CD4-positive, alpha-beta T cell treated with Interleukin-2 at 100 ng/mL for 4 hours (primary cell): ENCODE measurements around the gene VGF.

Source experiments
- DNase-seq: peaks from one replicate; pipeline ENCODE4 v3.0.0-alpha.2; 2020; ENCODE audit warnings: low spot score

The VGF gene

DNA sequence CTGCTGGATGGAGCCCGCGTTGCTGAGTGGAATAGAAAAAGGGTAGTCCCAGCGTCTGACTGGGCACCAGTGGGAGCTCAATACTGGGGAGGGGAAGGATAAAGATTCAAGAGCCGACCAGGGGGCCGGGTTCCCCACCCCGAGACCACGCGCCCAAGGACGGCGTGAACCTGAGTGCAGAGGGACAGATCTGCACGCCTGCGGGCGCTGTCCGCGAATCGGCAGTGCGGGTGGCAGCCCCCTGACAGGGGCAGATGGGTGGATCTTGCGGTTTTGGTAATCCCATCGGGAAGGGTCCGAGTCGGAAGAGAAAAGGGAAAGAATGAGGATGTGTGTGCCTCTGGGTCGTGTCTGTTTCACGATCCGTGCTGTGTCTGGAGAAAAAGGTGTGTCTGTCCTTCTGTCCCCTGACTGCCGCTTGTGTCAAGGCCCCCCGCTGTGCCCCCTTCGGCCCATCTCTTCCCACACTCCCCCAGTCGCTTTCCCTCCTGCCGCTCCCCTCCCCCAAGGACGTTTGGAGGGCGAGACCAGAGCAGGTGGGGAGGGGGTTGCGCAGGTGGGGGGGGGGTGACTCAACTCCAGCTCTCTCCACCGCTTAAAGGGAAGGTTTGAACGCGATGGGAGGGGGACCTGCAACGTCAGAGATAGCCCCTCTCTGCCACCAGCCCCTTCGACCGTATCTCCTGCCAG lies 734 bp upstream of the VGF start:
- no peak for DNase-seq

GRCh38 chr7:101164071-101164840 lies 1.1 kb downstream of the VGF start:
- no peak for DNase-seq

DNA sequence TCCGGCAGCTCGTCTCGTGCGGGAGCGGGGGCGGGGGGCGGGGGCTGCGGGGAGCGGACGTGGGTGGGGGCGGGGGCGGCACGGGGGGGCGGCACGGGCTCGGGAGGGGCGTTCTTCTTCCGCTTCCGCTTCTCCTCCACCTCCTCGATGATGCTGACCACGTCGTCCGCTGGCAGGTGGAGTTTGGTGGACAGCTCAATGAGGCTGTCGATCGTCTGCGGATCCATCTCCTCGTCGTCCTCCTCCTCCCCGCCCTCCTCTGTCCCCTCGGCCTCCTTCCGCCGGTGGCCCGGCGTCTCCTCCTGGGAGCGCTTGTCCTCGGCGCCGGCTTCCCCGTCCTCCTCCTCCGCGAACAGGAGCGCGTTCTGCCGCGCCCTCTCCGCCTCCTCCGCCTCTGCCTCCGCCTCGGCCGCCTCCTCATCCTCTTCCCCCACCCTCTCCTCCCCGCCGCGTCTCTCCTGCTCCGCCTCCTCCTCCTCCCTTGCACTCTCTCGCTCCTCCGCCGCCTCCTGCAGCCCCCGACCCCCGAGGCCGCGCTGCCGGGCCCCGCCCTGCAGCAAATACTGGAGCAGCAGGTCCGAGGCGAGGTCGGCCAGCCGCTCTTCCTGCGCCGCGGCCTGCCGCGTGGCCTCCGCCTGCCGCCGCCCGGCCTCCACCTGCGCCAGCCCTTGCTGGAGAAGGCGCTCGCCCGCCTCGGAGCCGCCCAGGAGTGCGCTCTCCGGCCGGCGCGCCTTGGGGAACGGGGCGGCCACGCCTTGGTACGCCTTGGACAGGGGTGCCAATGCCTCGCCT lies 1.9 kb downstream of the VGF start:
- DNase-seq: no peak

DNA sequence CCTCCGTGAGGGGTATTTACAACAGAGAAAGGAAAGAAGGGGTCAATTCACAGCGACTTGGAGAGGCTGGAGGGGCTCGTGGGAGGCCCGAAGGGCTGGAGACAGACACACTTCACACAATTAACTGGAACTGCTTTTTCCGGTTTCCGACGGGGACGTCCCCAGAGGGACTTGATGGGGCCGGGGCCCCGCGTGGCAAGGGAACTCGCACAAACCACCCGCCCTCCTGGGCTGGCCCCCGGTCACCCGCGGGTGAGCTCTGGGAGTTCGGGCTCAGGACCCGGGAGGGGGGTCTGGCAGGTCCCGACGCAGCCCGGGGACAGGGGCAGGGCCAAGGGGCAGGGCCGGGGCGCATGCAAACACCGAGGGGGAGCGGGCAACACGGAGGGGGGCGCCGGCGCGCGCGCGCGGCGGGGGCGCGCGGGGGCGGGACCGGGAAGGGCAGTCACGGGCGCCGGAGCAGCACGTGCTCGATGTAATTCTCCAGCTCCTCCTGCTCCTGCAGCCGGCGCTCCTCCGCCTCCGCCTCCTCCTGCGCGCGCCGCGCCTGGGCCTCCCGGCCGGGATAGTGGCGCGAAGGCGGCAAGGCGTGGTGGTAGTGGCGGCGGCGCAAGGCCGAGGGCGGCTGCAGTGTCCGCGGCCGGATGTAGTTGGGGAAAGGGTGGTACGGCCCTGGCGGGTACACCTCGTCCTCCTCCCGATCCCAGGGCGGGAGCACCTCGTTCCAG lies 2.7 kb downstream of the VGF start:
- no peak for DNase-seq

DNA sequence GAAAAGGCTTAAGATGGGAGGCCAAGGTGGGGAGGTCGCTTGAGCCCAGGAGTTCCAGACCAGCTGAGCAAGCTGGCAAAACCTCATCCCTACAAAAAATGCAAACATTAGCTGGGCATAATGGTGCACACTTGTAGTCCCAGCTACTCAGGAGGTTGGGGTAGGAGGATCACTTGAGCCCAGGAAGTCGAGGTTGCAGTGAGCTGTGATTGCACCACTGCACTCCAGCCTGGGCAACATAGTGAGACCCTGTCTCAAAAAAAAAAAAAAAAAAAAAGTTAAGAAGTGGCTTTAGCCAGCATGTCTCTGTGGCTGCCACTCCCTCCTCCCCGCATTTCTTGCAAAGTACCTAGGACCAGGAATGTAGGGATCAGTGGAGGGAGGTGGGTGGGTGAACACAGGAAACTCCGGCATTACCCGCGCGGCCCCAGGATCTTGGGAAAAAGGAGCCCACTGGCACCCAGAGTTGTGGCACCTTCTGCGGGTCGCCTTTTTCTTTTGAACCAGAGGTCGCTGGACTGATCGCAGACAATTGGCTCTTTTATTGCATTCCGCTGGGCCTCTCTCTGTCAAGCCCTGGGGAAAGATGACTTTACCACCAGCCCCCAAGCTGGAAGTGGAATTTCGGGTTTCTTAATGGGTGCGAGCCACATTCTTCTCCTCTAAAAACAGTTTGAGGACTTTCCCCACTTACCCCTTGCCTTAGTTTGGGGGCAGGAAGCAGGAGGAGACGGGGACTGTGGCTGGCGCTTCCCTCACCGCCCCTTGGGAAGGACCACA lies 3.5 kb downstream of the VGF start:
- DNase-seq: no peak

GRCh38 chr7:101160910-101161309 lies 4.5 kb downstream of the VGF start:
- no peak for DNase-seq

- DNase-seq: no peak
Measured at GRCh38 chr7:101159696-101160674, 5.4 kb downstream of the VGF start.

GRCh38 chr7:101156866-101157589 lies 8.3 kb downstream of the VGF start:
- DNase-seq: no peak

DNA sequence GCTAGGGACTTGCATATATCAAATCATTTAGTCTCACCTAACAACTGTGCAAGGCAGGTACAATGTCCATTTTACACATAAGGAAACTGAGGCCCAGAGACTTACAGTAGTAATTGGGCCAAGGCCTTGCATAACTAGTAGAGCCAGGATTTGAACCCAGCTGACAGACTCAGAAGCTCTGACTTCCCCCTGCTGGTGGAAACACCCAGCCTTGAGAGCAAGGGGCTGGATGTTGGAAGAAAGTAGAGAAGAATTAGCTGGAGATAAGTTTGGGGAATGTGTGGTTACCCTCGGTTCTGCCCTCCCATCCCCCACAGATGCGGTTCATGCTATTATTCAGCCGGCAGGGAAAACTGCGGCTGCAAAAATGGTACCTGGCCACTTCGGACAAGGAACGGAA lies 9.1 kb downstream of the VGF start:
- DNase-seq: no peak

DNA sequence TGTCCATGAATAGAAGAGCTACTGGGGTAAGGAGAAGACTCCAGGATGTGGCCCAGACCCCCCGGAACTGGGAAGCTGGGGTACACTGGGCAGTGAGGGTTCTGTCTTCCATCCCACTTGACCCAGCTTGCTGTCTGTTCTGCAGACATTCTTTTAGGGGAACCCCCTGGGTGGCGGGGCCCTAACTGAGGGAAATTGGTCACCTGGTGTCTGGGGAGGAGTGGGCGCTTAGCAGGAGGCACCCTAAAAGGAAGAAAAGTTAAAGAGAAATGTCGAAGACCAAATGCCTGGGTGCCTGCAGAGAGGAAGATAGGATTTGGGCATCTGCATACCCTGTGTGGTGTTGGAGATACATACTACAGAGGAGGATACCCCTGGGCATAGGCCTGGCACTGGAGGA lies 10.1 kb downstream of the VGF start:
- DNase-seq: no peak

DNA sequence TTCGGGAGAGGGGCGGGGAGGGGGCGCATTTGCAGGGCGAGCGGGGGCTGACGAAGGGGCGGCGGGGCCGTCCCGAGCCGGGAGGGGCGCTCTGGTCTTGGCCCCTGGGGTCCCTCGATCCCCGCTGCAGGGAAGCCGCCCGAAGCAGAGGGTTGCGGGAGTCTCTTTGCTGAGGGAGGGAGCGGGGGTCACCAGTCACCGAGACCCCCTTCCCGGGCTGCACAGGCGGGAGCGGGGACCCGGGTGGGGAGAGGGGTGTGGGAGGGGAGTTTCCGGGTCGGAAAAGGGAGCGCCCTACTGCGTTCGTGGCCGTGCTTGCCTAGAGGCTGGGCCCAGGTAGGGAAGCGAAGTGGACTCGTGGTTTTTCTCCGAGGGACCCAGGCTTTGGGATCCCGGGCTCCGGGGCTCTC lies 10.7 kb downstream of the VGF start:
- no peak for DNase-seq

- DNase-seq: peak; percentile 96
Measured at GRCh38 chr7:101153969-101154692, 11.2 kb downstream of the VGF start, which contains the start of gene AP1S1. TSS of gene AP1S1 (plus strand) at chr7:101154476. CDS start at chr7:101154515, 39 bp downstream.

DNA sequence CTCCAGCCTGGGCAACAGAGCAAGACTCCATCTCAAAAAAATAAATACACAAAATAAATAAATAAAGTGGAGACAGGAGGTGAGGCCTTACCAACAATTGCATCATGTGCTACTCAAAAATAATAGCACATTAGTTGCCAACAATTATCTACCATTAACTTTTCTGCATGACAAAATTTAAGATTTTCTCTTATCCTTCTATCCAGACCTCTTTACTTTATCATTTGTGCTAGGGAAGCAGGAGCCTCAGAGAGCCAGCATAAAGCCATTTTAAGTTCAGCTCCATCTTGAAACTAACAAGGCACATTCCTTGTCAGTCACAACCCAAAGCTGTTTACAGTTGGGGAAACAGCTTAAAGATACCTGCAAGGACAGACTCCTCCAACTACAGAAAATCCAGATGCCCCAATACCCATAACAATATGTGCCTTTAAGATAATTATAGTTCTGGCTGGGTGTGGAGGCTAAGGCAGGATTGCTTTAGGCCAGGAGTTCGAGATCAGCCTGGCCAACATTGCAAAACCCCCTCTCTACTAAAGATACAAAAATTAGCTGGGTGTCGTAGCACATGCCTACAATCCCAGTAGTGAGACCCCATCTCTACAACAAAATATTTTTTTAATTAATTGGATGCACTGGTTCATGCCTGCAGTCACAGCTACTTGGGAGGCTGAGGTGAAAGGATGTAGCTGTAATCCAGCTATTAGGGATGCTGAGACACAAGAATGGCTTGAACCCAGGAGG lies 13.3 kb downstream of the VGF start:
- DNase-seq: no peak

- no peak for DNase-seq
Measured at GRCh38 chr7:101140746-101141382, 24.5 kb downstream of the VGF start.

- DNase-seq: no peak
Measured at GRCh38 chr7:101140339-101140699, 25.1 kb downstream of the VGF start.

GRCh38 chr7:101138213-101138870 lies 27.0 kb downstream of the VGF start:
- peak; percentile 91 for DNase-seq

GRCh38 chr7:101137651-101138212 lies 27.6 kb downstream of the VGF start:
- no peak for DNase-seq
